ENCODE measurements around the gene NRXN3.

The NRXN3 gene

GRCh38 chr14:78614593-78614992 lies 444.4 kb downstream of the NRXN3 start:
- Histone ChIP-seq H3F3A (ENCODE audit: insufficient read depth, low read length) (no peaks in the 10 kb centered on the region), H3K9me2 (ENCODE audit: low read depth, low read length) (no peaks in the 10 kb centered on the region), H2AFZ (ENCODE audit: low read length) (no peak overlapping the region), H3K36me3 (ENCODE audit: insufficient read depth, low read length) (no peaks in the 10 kb centered on the region), H3K27me3 (ENCODE audit: insufficient read depth, low read length) (no peaks in the 10 kb centered on the region), H3K27ac (ENCODE audit: low read depth, low read length, poor library complexity, severe bottlenecking) (no peak overlapping the region), H3K4me2 (ENCODE audit: low read length) (no peak overlapping the region), H3K4me3 (ENCODE audit: low read depth, low read length, poor library complexity, severe bottlenecking) (no peak overlapping the region), H3K4me1 (ENCODE audit: insufficient read depth, low read length, severe bottlenecking) (no peaks in the 10 kb centered on the region), H3K9me3 (ENCODE audit: low read length) (no peaks in the 10 kb centered on the region), H4K20me1 (ENCODE audit: insufficient read depth, low read length) (no peaks in the 10 kb centered on the region), H3K79me2 (ENCODE audit: insufficient read depth, low read length) (no peaks in the 10 kb centered on the region), H3K9ac (ENCODE audit: low read length) (no peak overlapping the region)
- TF ChIP-seq, protein P1, sequence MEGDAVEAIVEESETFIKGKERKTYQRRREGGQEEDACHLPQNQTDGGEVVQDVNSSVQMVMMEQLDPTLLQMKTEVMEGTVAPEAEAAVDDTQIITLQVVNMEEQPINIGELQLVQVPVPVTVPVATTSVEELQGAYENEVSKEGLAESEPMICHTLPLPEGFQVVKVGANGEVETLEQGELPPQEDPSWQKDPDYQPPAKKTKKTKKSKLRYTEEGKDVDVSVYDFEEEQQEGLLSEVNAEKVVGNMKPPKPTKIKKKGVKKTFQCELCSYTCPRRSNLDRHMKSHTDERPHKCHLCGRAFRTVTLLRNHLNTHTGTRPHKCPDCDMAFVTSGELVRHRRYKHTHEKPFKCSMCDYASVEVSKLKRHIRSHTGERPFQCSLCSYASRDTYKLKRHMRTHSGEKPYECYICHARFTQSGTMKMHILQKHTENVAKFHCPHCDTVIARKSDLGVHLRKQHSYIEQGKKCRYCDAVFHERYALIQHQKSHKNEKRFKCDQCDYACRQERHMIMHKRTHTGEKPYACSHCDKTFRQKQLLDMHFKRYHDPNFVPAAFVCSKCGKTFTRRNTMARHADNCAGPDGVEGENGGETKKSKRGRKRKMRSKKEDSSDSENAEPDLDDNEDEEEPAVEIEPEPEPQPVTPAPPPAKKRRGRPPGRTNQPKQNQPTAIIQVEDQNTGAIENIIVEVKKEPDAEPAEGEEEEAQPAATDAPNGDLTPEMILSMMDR (IDR thresholded peaks at IDR 0.05; ENCODE audit: low read length): no peak
- TF ChIP-seq EZH2 (IDR thresholded peaks at IDR 0.05; ENCODE audit: borderline replicate concordance, low read length): no peak

DNA sequence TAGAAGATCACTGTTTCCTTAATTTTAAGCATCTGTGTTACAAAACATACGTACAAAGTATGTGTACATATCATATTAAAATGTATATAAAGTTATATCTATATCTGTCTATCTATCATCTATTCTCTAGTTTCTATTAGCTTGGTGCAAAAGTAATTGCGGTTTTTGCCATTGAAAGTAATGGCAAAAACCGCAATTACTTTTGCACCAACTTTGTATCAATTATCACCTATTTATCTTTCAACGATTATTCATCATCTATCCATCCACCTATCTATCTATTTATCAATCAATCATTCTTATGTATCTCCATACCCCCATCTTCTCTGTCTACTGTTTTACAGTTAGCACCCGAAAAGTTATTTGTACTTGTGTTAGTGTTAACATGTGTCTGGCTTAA lies 447.6 kb downstream of the NRXN3 start:
- no peaks in the 10 kb centered on the region for H3K36me3 ChIP-seq (ENCODE audit: insufficient read depth, low read length)
- no peak overlapping the region for H2AFZ ChIP-seq (ENCODE audit: low read length)
- no peak overlapping the region for H3K4me2 ChIP-seq (ENCODE audit: low read length)
- no peak overlapping the region for H3K27ac ChIP-seq (ENCODE audit: low read depth, low read length, poor library complexity, severe bottlenecking)
- H3K9me2 ChIP-seq (ENCODE audit: low read depth, low read length): no peaks in the 10 kb centered on the region
- H3K27me3 ChIP-seq (ENCODE audit: insufficient read depth, low read length): no peaks in the 10 kb centered on the region
- no peak overlapping the region for H3K4me3 ChIP-seq (ENCODE audit: low read depth, low read length, poor library complexity, severe bottlenecking)
- no peak for TF ChIP-seq EZH2 (IDR thresholded peaks at IDR 0.05; ENCODE audit: borderline replicate concordance, low read length)
- TF ChIP-seq, protein P1 (IDR thresholded peaks at IDR 0.05; ENCODE audit: low read length): no peak
- no peaks in the 10 kb centered on the region for H3K9me3 ChIP-seq (ENCODE audit: low read length)
- H3K4me1 ChIP-seq (ENCODE audit: insufficient read depth, low read length, severe bottlenecking): no peaks in the 10 kb centered on the region
- no peaks in the 10 kb centered on the region for H3F3A ChIP-seq (ENCODE audit: insufficient read depth, low read length)
- H4K20me1 ChIP-seq (ENCODE audit: insufficient read depth, low read length): no peaks in the 10 kb centered on the region
- no peak overlapping the region for H3K9ac ChIP-seq (ENCODE audit: low read length)
- H3K79me2 ChIP-seq (ENCODE audit: insufficient read depth, low read length): no peaks in the 10 kb centered on the region

DNA sequence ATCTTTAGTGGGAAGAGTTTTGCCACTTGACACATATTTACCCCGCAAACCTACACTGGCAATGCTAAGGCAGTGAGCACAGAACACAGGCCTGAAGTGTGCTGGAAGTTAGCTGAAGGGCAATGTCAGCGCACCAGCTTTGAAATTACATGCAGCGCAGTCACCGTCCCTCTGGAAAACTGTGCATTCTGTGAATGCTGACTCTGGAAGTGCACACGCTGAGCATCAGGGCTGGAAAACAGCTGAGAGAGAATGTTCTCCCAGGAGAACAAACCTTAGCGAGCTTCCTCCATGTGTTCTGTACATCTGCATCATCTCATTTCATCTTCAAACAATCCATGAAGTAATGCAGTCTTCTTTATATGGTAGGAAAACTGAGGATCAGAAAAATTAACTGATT lies 448.2 kb downstream of the NRXN3 start:
- no peak overlapping the region for H2AFZ ChIP-seq (ENCODE audit: low read length)
- no peaks in the 10 kb centered on the region for H3K9me3 ChIP-seq (ENCODE audit: low read length)
- H3K4me2 ChIP-seq (ENCODE audit: low read length): no peak overlapping the region
- H3K27ac ChIP-seq (ENCODE audit: low read depth, low read length, poor library complexity, severe bottlenecking): no peak overlapping the region
- TF ChIP-seq, protein P1 (IDR thresholded peaks at IDR 0.05; ENCODE audit: low read length): no peak
- TF ChIP-seq EZH2 (IDR thresholded peaks at IDR 0.05; ENCODE audit: borderline replicate concordance, low read length): no peak
- no peaks in the 10 kb centered on the region for H3K79me2 ChIP-seq (ENCODE audit: insufficient read depth, low read length)
- H3K36me3 ChIP-seq (ENCODE audit: insufficient read depth, low read length): no peaks in the 10 kb centered on the region
- H3F3A ChIP-seq (ENCODE audit: insufficient read depth, low read length): no peaks in the 10 kb centered on the region
- H4K20me1 ChIP-seq (ENCODE audit: insufficient read depth, low read length): no peaks in the 10 kb centered on the region
- H3K4me3 ChIP-seq (ENCODE audit: low read depth, low read length, poor library complexity, severe bottlenecking): no peak overlapping the region
- no peak overlapping the region for H3K9ac ChIP-seq (ENCODE audit: low read length)
- no peaks in the 10 kb centered on the region for H3K27me3 ChIP-seq (ENCODE audit: insufficient read depth, low read length)
- H3K9me2 ChIP-seq (ENCODE audit: low read depth, low read length): no peaks in the 10 kb centered on the region
- H3K4me1 ChIP-seq (ENCODE audit: insufficient read depth, low read length, severe bottlenecking): no peaks in the 10 kb centered on the region

Data from OCI-LY1 (cell line).